Measurements from ENCODE around the gene FBXO10. TPM values are rescaled to one million over a fixed set of nuclear protein-coding genes. Genes with fewer than 3 reads are reported as not detected.

Gene FBXO10, protein sequence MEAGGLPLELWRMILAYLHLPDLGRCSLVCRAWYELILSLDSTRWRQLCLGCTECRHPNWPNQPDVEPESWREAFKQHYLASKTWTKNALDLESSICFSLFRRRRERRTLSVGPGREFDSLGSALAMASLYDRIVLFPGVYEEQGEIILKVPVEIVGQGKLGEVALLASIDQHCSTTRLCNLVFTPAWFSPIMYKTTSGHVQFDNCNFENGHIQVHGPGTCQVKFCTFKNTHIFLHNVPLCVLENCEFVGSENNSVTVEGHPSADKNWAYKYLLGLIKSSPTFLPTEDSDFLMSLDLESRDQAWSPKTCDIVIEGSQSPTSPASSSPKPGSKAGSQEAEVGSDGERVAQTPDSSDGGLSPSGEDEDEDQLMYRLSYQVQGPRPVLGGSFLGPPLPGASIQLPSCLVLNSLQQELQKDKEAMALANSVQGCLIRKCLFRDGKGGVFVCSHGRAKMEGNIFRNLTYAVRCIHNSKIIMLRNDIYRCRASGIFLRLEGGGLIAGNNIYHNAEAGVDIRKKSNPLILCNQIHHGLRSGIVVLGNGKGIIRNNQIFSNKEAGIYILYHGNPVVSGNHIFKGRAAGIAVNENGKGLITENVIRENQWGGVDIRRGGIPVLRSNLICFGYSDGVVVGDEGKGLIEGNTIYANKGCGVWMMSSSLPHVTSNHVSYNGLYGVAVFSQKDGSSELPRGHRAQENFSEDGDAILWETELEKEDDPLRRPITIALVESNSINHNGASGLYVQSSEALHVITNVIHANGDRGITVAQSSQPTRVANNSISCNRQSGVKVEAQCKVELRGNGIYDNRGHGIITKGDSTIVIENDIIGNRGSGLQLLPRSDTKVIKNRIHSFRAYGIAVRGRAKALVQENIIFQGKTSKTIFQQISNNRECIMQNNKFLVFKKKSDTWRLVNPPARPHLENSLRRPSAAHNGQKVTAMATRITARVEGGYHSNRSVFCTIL
- total RNA-seq, result 1.6 and 1.9 TPM in 2 replicates

DNA sequence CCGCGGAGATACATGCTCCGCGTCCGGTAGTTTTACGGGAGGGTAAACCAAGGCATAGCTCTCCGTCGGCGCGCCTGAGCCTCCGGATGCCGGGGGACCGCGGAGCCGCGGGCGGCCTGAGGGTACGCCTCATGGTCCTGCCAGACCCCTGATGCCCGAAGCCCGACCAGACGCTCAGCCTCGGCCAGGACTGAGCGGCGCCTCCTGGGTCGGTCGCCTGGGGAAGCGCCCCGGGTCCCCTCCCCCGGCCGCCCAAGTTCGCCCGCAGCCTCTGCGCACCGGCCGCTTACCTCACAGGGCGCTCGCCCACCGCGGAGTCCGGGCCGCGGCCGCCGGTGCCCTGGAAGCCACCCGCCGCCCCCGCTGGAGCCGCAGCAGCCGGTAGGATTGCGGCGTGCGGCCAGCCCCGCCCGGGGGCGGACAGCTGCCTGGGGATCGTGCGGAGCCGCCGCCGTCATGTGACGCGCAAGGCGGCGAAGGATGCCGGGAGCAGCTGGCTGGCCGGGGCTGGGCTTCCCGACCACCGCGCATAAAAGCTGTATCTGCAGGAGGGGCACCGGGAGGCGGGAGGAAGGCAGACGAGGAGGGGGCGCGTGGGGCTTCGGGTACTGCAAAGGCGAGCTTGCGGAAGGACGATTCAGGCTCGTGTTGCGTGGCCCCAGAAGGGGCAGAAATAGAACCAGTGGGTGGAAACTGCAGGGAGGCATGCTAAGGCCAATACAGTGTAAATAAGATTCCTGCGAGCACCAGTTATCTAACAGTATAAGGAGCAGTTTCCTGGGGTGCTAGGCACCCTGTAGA lies at the start of gene FBXO10:
FBXO10 (minus strand) TSS at position 460 of the 801 bp plus-strand sequence. CDS start 34,612 bp downstream, outside the sequence.

DNA sequence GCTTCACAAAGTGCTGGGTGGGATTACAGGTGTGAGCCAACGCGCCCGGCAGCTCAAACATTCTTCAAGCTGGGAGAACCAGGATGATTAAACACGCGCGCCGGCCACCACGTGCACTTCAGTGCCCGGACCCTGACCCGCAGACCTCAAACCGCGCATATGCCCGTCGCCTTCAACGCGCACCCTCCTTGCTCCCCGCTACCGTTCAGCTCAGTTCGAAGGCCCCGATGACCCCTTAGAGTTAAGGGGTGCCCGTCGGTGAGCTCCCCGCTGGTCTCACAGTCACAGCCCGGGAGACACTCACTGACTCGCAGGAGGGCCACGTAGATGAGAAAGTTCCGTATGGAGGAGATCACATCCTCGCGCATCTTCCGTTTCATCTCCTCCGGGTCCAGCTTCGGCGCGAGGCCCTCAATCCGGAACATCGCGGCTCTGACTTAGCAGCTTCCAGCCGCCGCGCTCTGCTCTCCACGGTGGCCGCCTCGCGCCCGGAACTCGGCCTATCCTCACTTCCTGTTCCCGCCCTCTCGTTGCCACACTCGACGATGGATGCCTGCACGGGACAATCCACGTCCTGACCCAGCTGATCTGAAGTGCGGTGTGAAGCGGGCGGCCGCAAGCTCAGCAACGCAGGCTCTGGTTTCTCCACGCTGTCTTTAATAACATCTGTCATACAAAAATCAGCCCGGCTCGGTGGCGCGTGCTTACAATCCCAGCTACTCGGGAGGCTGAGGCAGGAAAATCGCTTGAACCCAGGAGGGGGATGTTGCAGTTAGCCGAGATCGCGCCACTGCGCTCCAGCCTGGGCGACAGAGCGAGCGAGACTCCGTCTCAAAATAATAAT lies 16.1 kb upstream of the FBXO10 start, which contains the start of gene TOMM5:
TOMM5 (minus strand) TSS at position 490 of the 844 bp plus-strand sequence; CDS start at position 425, 65 bp downstream.

DNA sequence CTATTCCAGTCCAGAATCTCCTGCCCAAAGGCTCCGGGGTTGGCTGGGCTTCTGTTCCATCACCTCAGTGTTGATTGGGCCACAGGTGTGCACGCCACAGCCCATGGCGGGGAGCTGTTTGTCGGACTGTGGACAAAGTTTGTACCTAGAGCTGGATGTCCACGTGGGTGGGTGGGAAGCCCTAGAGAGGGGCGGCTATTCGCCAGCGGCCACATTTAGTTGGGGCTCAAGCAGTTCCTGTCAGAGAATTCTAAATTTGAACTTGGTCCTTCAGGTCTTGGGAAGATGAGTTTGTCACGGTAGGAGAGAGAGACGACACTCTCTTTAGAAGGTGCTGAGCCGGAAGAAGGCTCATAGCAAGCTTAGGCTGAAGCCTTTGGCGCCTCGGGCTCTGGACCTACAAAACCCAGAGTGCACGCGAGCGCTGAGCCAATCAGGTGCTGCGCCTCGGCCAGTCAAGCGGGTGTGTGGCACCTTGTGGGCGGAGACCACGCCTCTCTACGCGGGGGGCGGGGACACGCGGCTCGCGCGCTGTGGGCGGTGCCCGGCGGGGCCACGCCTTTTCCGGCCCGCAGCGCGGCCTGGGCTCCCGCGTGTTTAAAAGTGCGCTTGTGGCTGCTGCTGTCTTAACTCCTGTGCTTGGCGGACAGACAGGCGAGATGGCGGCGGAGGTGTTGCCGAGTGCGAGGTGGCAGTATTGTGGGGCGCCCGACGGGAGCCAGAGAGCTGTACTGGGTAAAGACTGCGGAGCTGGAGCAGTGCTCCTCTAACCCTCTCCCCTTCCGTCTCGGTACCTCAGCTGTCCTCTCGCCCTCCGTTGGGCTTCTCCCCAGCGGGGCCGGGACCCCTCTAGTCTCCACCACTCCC lies 90.6 kb downstream of the FBXO10 start, which contains the start of gene POLR1E:
POLR1E (plus strand) TSS at position 560 of the 867 bp plus-strand sequence; CDS start at position 660, 100 bp downstream.

DNA sequence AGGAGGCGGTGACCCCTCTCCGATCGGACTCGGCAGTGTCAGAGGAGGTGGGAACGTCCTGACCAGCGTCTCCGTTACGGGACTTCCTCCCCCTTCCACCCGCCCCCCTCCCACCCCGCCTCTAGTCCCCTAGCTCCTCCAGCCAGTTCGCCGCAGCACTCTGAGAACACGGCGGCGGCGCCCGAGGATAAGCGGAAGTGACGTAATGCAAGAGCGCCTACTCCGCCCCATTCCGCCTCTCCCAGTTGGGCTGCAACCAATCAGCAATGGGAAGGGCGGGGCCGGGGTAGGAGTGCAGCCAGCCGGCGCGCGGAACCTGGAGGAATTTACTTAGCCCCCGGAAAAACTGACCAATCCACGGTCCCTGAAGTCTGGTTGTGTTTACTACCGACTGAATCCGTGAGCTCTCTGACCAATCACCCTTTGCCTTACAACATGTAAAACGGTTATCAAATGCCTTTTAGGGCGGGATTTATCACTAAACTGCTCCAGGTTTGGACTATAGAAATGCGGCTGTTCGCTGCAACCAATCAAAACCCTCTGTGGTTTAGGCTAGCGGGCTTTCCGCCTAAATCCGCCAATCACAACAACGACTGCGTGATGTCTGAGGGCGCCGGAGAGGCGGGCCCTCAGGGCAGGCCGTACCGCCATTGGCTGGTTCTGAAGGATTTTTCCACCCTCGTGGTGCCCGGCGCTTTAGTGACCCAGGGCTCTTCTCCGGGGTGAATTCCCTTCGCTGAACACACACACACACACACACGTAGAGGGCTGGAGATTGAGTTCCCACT lies 110.7 kb downstream of the FBXO10 start, which contains the start of gene ZBTB5:
ZBTB5 (minus strand) TSS at position 202 of the 788 bp plus-strand sequence. CDS start 22,899 bp downstream, outside the sequence.

Other genes with a start within 250 kb of the FBXO10 start
- gene GRHPR, start 153.7 kb downstream of the FBXO10 start, total RNA-seq, result 152 and 154 TPM in 2 replicates
- gene ZBTB5, start 110.9 kb downstream of the FBXO10 start, total RNA-seq, result 7.4 and 8.5 TPM in 2 replicates
- gene POLR1E, start 90.4 kb downstream of the FBXO10 start, total RNA-seq, result 33.3 and 39.1 TPM in 2 replicates
- 131 and 194 TPM in 2 replicates for gene TOMM5, start 16.2 kb upstream of the FBXO10 start, total RNA-seq
- under 0.01 TPM in 1 of 2 replicates, not detected in the other for gene FRMPD1, start 74.6 kb upstream of the FBXO10 start, total RNA-seq
- 2.0 and 4.9 TPM in 2 replicates for gene TRMT10B, start 177.4 kb upstream of the FBXO10 start, total RNA-seq
- 41.3 and 58.1 TPM in 2 replicates for gene EXOSC3, start 208.7 kb upstream of the FBXO10 start, total RNA-seq
- 14.8 and 15.0 TPM in 2 replicates for gene DCAF10, start 224.4 kb upstream of the FBXO10 start, total RNA-seq